Measurements from ENCODE around the gene RTN3. TPM values are rescaled to one million over a fixed set of nuclear protein-coding genes. Genes with fewer than 3 reads are reported as not detected.

The RTN3 gene
- polyA plus RNA-seq, 1 donor from 2014 or later = 283 TPM

- no peak overlapping the region for H3K9ac ChIP-seq (ENCODE audit: low read length)
- H3K9me2 ChIP-seq (ENCODE audit: insufficient read depth, low read length) = no peaks in the 10 kb centered on the region
- TF ChIP-seq, protein P1, sequence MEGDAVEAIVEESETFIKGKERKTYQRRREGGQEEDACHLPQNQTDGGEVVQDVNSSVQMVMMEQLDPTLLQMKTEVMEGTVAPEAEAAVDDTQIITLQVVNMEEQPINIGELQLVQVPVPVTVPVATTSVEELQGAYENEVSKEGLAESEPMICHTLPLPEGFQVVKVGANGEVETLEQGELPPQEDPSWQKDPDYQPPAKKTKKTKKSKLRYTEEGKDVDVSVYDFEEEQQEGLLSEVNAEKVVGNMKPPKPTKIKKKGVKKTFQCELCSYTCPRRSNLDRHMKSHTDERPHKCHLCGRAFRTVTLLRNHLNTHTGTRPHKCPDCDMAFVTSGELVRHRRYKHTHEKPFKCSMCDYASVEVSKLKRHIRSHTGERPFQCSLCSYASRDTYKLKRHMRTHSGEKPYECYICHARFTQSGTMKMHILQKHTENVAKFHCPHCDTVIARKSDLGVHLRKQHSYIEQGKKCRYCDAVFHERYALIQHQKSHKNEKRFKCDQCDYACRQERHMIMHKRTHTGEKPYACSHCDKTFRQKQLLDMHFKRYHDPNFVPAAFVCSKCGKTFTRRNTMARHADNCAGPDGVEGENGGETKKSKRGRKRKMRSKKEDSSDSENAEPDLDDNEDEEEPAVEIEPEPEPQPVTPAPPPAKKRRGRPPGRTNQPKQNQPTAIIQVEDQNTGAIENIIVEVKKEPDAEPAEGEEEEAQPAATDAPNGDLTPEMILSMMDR (IDR thresholded peaks at IDR 0.05; ENCODE audit: poor library complexity, severe bottlenecking) = no peak
- TF ChIP-seq EP300 (conservative IDR thresholded peaks at IDR 0.05; ENCODE audit: poor library complexity, severe bottlenecking) (no peak), REST (IDR thresholded peaks at IDR 0.05; ENCODE audit: borderline replicate concordance) (no peak)
- no peak overlapping the region for H2AFZ ChIP-seq (ENCODE audit: low read depth, low read length)
- no peak overlapping the region for H3K27ac ChIP-seq (ENCODE audit: low read length)
- no peaks in the 10 kb centered on the region for H4K20me1 ChIP-seq (ENCODE audit: insufficient read depth)
- H3K4me2 ChIP-seq (ENCODE audit: low read length) = no peak overlapping the region
- H3K36me3 ChIP-seq (ENCODE audit: insufficient read depth, low read length) = no peaks in the 10 kb centered on the region
- no peaks in the 10 kb centered on the region for H3K79me2 ChIP-seq (replicated peaks; ENCODE audit: insufficient read depth, low read length)
- no peak overlapping the region for H3K4me3 ChIP-seq (ENCODE audit: low read length)
- H3K27me3 ChIP-seq (ENCODE audit: insufficient read depth, low read depth, low read length) = no peaks in the 10 kb centered on the region
- no peaks in the 10 kb centered on the region for H3F3A ChIP-seq (ENCODE audit: insufficient read depth, low read length, poor library complexity, severe bottlenecking)
- peaks cover 6% of the 10 kb centered on the region for H3K9me3 ChIP-seq (ENCODE audit: low read length)
Observed at GRCh38 chr11:63795066-63795465, 113.8 kb downstream of the RTN3 start.

DNA sequence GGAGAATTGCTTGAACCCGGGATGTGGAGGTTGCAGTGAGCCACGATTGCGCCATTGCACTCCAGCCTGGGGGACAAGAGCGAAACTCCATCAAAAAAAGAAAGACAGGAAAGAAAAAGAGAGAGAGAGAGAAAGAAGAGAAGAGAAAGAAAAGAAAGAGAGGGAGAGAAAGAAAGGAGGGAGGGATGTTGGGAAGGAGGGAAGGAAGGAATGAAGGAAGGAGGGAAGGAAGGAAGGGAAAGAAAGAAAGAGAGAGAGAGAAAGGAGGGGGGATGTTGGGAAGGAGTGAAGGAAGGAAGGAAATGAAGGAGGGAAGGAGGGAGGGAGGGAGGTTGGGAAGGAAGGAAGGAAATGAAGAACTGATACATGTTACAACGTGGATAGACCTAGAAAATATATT, 119.6 kb downstream of the RTN3 start:
- Histone ChIP-seq H3K27ac (ENCODE audit: low read length) (no peak overlapping the region), H3K9ac (ENCODE audit: low read length) (no peak overlapping the region), H3K4me3 (ENCODE audit: low read length) (no peak overlapping the region), H3K36me3 (ENCODE audit: insufficient read depth, low read length) (no peaks in the 10 kb centered on the region), H3K4me2 (ENCODE audit: low read length) (no peak overlapping the region), H3K9me2 (ENCODE audit: insufficient read depth, low read length) (no peaks in the 10 kb centered on the region), H3K9me3 (ENCODE audit: low read length) (peaks cover 6% of the 10 kb centered on the region), H2AFZ (ENCODE audit: low read depth, low read length) (no peak overlapping the region), H3K79me2 (replicated peaks; ENCODE audit: insufficient read depth, low read length) (no peaks in the 10 kb centered on the region), H4K20me1 (ENCODE audit: insufficient read depth) (no peaks in the 10 kb centered on the region), H3K27me3 (ENCODE audit: insufficient read depth, low read depth, low read length) (no peaks in the 10 kb centered on the region), H3F3A (ENCODE audit: insufficient read depth, low read length, poor library complexity, severe bottlenecking) (no peaks in the 10 kb centered on the region)
- no peak for TF ChIP-seq RAD21 (conservative IDR thresholded peaks at IDR 0.05)
- TF ChIP-seq TAF1 (IDR thresholded peaks at IDR 0.05; ENCODE audit: low read depth) = no peak
- no peak for TF ChIP-seq SMC3 (conservative IDR thresholded peaks at IDR 0.05; ENCODE audit: poor library complexity)
- TF ChIP-seq, protein P1 (IDR thresholded peaks at IDR 0.05; ENCODE audit: poor library complexity, severe bottlenecking) = no peak
- TF ChIP-seq MXI1 (conservative IDR thresholded peaks at IDR 0.05; ENCODE audit: poor library complexity, severe bottlenecking) = no peak
- no peak for TF ChIP-seq POLR2AphosphoS5 (IDR thresholded peaks at IDR 0.05)

Measured in neural cell (in vitro differentiated cells).